MM.1S (cell line): ENCODE results near the gene SUMF2.

Source experiments
- CTCF ChIP-seq: fragments of 300-600 bp; sonication (generic); IDR thresholded peaks from 2 replicates; pipeline ENCODE4 v1.5.1; 2016; ENCODE audit warnings: antibody characterized with exemption, low read length, mixed read lengths
- EZH2 ChIP-seq: fragments of 300-600 bp; sonication (generic); optimal IDR thresholded peaks from 2 replicates; pipeline ENCODE3; 2017; ENCODE audit warnings: low read depth, mild to moderate bottlenecking, antibody characterized with exemption, low read length, mixed read lengths
- EZH2phosphoT487 ChIP-seq: fragments of 300-600 bp; sonication (generic); IDR thresholded peaks from 2 replicates; pipeline ENCODE4 v1.6.1; 2018; ENCODE audit warnings: antibody characterized with exemption, low read length

GRCh38 chr7:56046721-56047445 lies 17.2 kb upstream of the SUMF2 start:
- TF ChIP-seq CTCF (no peak), EZH2 (no peak), EZH2phosphoT487 (no peak)
